GM12878 (cell line): Measurements from ENCODE around the gene SCYGR6. TPM values are rescaled to one million over a fixed set of nuclear protein-coding genes. Genes with fewer than 3 reads are reported as not detected.

ENCODE experiments used
- ATAC-seq: fragments of 200-7000 bp; cut with Tn5 transposase; 3 replicates; pipeline ENCODE4 v1.9.1; 2020; ENCODE audit warnings: mild to moderate bottlenecking, moderate library complexity
- BruUV-seq: library from RNA; stranded (reverse); fragments of 400-500 nt; replicated peaks from 2 replicates; lab custom pipeline; 2021; lab: Mats Ljungman, UMichigan
- CTCF ChIA-PET: fragments of 300-600 bp; sonication (Branson Sonifier 250); formaldehyde crosslinking; extraction: SDS; loops from one replicate; lab custom pipeline; 2021; ENCODE audit warnings: inconsistent platforms; lab: Yijun Ruan, JAX
- POLR2A ChIA-PET: fragments of 350-600 bp; formaldehyde crosslinking; extraction: SDS; loops from one replicate; lab custom pipeline; 2021; ENCODE audit warnings: inconsistent platforms; lab: Charles Lee
- RAD21 ChIA-PET: fragments of 300-600 bp; sonication (Branson Sonifier 250); formaldehyde crosslinking; loops from one replicate; lab custom pipeline; 2023; ENCODE audit warnings: antibody characterized with exemption; ENCODE audit not compliant: unreplicated experiment; lab: Charles Lee
- SMC1A ChIA-PET: fragments of 300-600 bp; sonication (Branson Sonifier 250); formaldehyde crosslinking; loops from one replicate; lab custom pipeline; 2023; ENCODE audit not compliant: unreplicated experiment, uncharacterized antibody; lab: Charles Lee
- DNase-seq: peaks from one replicate; pipeline ENCODE4 v3.0.0-alpha.2; 2011; ENCODE audit warnings: low read depth, low spot score
- FAIRE-seq: peaks from 3 replicates; lab custom pipeline; 2011; peaks lifted over from hg19 to GRCh38; lab: Jason Lieb, UNC
- H2AFZ ChIP-seq: 2 replicates; pipeline ENCODE4 v1.6.0; 2011; ENCODE audit warnings: low read depth, low read length, control low read depth; ENCODE audit not compliant: control insufficient read depth
- H3K27ac ChIP-seq: 2 replicates; pipeline ENCODE4 v1.5.1; 2011; ENCODE audit warnings: control low read depth; ENCODE audit not compliant: control insufficient read depth, insufficient read depth
- H3K27me3 ChIP-seq, 2 experiments: replicated peaks in 1 of 2; 2 replicates each; pipeline versions ENCODE4 v1.6.0 to v1.6.1; 2011; ENCODE audit warnings: low read length in 1 of 2; ENCODE audit not compliant: control insufficient read depth in 2 of 2, insufficient read depth in 2 of 2
- H3K36me3 ChIP-seq, 2 experiments: 2 replicates each; pipeline ENCODE4 v1.5.1; 2011; ENCODE audit warnings: low read length in 1 of 2; ENCODE audit not compliant: control insufficient read depth in 2 of 2, insufficient read depth in 2 of 2
- H3K4me1 ChIP-seq: 2 replicates; pipeline ENCODE4 v1.6.1; 2011; ENCODE audit warnings: mild to moderate bottlenecking, low read length, moderate library complexity, mixed read lengths; ENCODE audit not compliant: control insufficient read depth, insufficient read depth
- H3K4me2 ChIP-seq: 2 replicates; pipeline ENCODE4 v1.6.0; 2011; ENCODE audit warnings: control low read depth; ENCODE audit not compliant: control insufficient read depth, insufficient read depth
- H3K4me3 ChIP-seq: fragments of 200-600 bp; sonication (generic); 2 replicates; pipeline ENCODE4 v1.5.1; 2016
- H3K79me2 ChIP-seq: 2 replicates; pipeline ENCODE4 v1.6.0; 2011; ENCODE audit warnings: low read length; ENCODE audit not compliant: control insufficient read depth, insufficient read depth
- H3K9ac ChIP-seq: 2 replicates; pipeline ENCODE4 v1.8.0; 2011; ENCODE audit warnings: low read length, control low read depth, mixed read lengths; ENCODE audit not compliant: control insufficient read depth, insufficient read depth
- H3K9me3 ChIP-seq: replicated peaks from 3 replicates; pipeline ENCODE4 v1.5.1; 2011; ENCODE audit warnings: mild to moderate bottlenecking, low read length; ENCODE audit not compliant: control insufficient read depth, insufficient read depth
- H4K20me1 ChIP-seq: 2 replicates; pipeline ENCODE4 v1.6.0; 2011; ENCODE audit not compliant: control insufficient read depth, insufficient read depth
- E2F8 ChIP-seq: fragments of 450-650 bp; IDR thresholded peaks from 2 replicates; pipeline ENCODE4 v1.6.1; 2018; ENCODE audit warnings: mild to moderate bottlenecking, low read depth, moderate library complexity; ENCODE audit not compliant: partially characterized antibody
- IKZF1 ChIP-seq: fragments of 450-650 bp; conservative IDR thresholded peaks from 2 replicates; pipeline ENCODE4 v1.6.1; 2017; ENCODE audit warnings: antibody characterized with exemption, mild to moderate bottlenecking
- JUNB ChIP-seq: IDR thresholded peaks from 2 replicates; pipeline ENCODE4 v1.6.1; 2016; ENCODE audit warnings: antibody characterized with exemption, mild to moderate bottlenecking
- NFXL1 ChIP-seq: fragments of 450-650 bp; IDR thresholded peaks from 2 replicates; pipeline ENCODE4 v1.6.1; 2017; ENCODE audit warnings: antibody characterized with exemption, mild to moderate bottlenecking, borderline replicate concordance
- POU2F2 ChIP-seq: IDR thresholded peaks from 3 replicates; pipeline ENCODE4 v1.6.1; 2011; ENCODE audit warnings: low read depth, mild to moderate bottlenecking, low read length, borderline replicate concordance
- SPI1 ChIP-seq: IDR thresholded peaks from 2 replicates; pipeline ENCODE4 v1.6.1; 2011; ENCODE audit warnings: low read depth, mild to moderate bottlenecking, low read length, moderate library complexity, borderline replicate concordance; ENCODE audit not compliant: insufficient read depth
- USF1 ChIP-seq: IDR thresholded peaks from 2 replicates; pipeline ENCODE4 v1.6.1; 2011; ENCODE audit warnings: borderline replicate concordance, low read depth, mild to moderate bottlenecking, moderate library complexity, mixed read lengths, low read length; ENCODE audit not compliant: insufficient read depth; ENCODE audit errors: extremely low read length
- ZNF384 ChIP-seq: IDR thresholded peaks from 2 replicates; pipeline ENCODE4 v1.6.1; 2012; ENCODE audit warnings: low read depth, mild to moderate bottlenecking, low read length, improper control_type of control experiment, borderline replicate concordance
- WGBS: methylation state at CpG from one replicate; pipeline ENCODE4 v1.1.6; 2016; ENCODE audit warnings: low lambda C conversion rate; ENCODE audit not compliant: insufficient replicate concordance, insufficient coverage; ENCODE audit errors: missing lambda C conversion rate; 5-methylcytosine and 5-hydroxymethylcytosine counted together
- in situ Hi-C: fragments of 300-500 bp; cut with MboI; formaldehyde crosslinking; loops from 9 replicates; pipeline ENCODE4 v1.14.3; 2018; ENCODE audit warnings: mixed read lengths
- intact Hi-C: fragments of 100-400 bp; cut with micrococcal nuclease; formaldehyde crosslinking; loops from one replicate; pipeline ENCODE4 v1.14.2; 2022; ENCODE audit not compliant: unreplicated experiment
- polyA plus RNA-seq, 11 experiments: library from polyadenylated mRNA; depleted of rRNA in 4 of 11; unstranded in 6 of 11; stranded (reverse) in 5 of 11; fragments of >200 nt; fragmentation: Nextera tagmentation in 4 of 11; fragmentation: Illumina TruSeq in 1 of 11; extraction: Ambion mirVana in 4 of 11; extraction: Trizol in 1 of 11; gene quantifications; 1 replicate in 1 of 11; 2 replicates in 10 of 11; pipeline versions ENCODE4 v1.2.1 to v1.2.3, GENCODE V29; 2011 to 2016; ENCODE audit warnings: inconsistent platforms in 2 of 11, missing spikeins in 2 of 11, low read depth in 1 of 11
- total RNA-seq, 4 experiments: library from RNA; depleted of rRNA in 3 of 4; stranded (reverse); fragments of >200 nt in 3 of 4; fragmentation: Illumina TruSeq in 1 of 4; extraction: Trizol in 1 of 4; gene quantifications; 2 replicates each; pipeline versions ENCODE4 v1.2.1 to v1.2.3, GENCODE V29; 2013 to 2021
- TF ChIP-seq, protein P1 (sequence below): IDR thresholded peaks from 2 replicates; pipeline ENCODE4 v1.6.1; 2011; ENCODE audit warnings: low read depth, mild to moderate bottlenecking, low read length, moderate library complexity, borderline replicate concordance; ENCODE audit errors: extremely low read depth
- TF ChIP-seq, protein P2 (sequence below): fragments of 450-650 bp; IDR thresholded peaks from 2 replicates; pipeline ENCODE4 v1.6.1; 2017; ENCODE audit warnings: borderline replicate concordance

SCYGR6 gene
- total and polyA plus RNA-seq, 10 of the 15 experiments (the other 5 are each of a cell fraction or from before 2014, with no cell fraction given) = not detected

DNA sequence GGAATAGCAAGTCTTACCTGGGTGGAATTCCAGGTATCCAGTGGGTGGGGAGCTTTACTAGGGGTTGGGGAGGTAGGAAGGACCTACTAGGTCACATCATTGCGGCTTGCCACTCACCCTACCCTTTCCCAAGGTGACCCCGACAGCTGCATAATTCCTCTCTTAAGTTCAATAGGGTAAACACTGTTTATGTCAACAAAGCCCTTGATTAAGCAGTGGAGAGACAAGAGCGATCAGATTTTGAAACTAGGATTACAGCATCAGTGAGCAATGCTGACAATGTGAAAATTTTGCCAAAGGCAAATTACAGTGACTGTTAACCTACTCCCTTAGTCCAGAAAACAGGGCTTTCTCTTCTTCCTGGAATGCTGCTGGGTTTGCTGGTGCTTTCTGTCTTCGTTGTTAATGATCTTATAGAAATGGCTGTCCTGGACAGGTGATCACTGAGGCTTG lies 21.3 kb downstream of the SCYGR6 start (continued):
- TF ChIP-seq E2F8 (no peak), ZNF384 (no peak)

DNA sequence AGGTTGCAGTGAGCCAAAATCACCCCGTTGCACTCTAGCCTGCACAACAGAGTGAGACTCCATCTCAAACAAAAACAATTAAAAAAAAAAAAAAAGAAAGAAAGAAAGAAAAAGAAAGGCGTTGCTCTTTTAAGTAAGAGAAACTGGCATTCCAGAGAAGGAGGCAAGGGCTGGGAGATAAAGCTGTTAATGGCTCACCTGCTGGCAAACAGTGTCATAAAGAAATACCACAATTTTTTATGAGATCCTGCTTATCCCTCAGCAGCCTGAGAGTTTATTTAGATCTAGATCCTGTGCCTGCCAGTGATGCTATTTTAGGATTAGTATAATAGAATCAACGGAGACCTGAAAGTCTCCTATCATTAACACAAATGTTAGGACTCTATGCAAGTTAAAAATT lies 23.0 kb downstream of the SCYGR6 start:
- BruUV-seq = no TSS peak
- ATAC-seq = no peak
- POLR2A ChIA-PET = interaction anchor here (0.7 kb wide), 1 partner anchor 51 kb away, joined by 4 read pairs; no protein-coding TSS in a partner anchor
- H3K27me3 ChIP-seq = peaks cover 2 to 3% of the 10 kb centered on the region in 2 experiments; a peak in 2 of 4 replicates
- no peaks in the 10 kb centered on the region for H3K9me3 ChIP-seq
- in situ Hi-C loops (no loop called here), intact Hi-C loops (no loop called here)
- no peak overlapping the region for H2AFZ ChIP-seq
- no peaks in the 10 kb centered on the region for H3K36me3 ChIP-seq
- CTCF ChIA-PET = no interaction called here
- no peak overlapping the region for H3K9ac ChIP-seq
- no peak for FAIRE-seq
- no peak overlapping the region for H3K27ac ChIP-seq
- H3K4me3 ChIP-seq = no peak overlapping the region
- H3K4me1 ChIP-seq = no peaks in the 10 kb centered on the region
- no peak overlapping the region for H3K4me2 ChIP-seq
- DNase-seq = no peak
- TF ChIP-seq SPI1 (no peak), POU2F2 (no peak), NFXL1 (no peak), JUNB (no peak), USF1 (no peak), IKZF1 (no peak)
- TF ChIP-seq, protein P1, sequence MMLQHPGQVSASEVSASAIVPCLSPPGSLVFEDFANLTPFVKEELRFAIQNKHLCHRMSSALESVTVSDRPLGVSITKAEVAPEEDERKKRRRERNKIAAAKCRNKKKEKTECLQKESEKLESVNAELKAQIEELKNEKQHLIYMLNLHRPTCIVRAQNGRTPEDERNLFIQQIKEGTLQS = no peak
- TF ChIP-seq, protein P2, sequence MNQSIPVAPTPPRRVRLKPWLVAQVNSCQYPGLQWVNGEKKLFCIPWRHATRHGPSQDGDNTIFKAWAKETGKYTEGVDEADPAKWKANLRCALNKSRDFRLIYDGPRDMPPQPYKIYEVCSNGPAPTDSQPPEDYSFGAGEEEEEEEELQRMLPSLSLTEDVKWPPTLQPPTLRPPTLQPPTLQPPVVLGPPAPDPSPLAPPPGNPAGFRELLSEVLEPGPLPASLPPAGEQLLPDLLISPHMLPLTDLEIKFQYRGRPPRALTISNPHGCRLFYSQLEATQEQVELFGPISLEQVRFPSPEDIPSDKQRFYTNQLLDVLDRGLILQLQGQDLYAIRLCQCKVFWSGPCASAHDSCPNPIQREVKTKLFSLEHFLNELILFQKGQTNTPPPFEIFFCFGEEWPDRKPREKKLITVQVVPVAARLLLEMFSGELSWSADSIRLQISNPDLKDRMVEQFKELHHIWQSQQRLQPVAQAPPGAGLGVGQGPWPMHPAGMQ = no peak
- H3K79me2 ChIP-seq = no peaks in the 10 kb centered on the region
- H4K20me1 ChIP-seq = no peaks in the 10 kb centered on the region
- RAD21 ChIA-PET = no interaction called here
- SMC1A ChIA-PET = no interaction called here
- WGBS = 24% methylated on average over 3 of the region's 3 CpGs
